CD4-positive, CD25-positive, alpha-beta regulatory T cell (primary cell): Measurements from ENCODE around the gene CACNB4. TPM values are rescaled to one million over a fixed set of nuclear protein-coding genes. Genes with fewer than 3 reads are reported as not detected.

Experiments
- ATAC-seq, 2 donors: fragments of 150-1000 bp; cut with Tn5 transposase; one replicate each; pipeline ENCODE4 v1.10.0; 2021; ENCODE audit warnings: low read depth in 2 of 2, moderate number of reproducible peaks in 2 of 2, moderate library complexity in 1 of 2
- DNase-seq, 3 donors: peaks; one replicate each; pipeline versions ENCODE4 v3.0.0 to v3.0.0-alpha.2; 2012 to 2022; ENCODE audit warnings: mixed read lengths in 1 of 3
- H3K27ac ChIP-seq: one replicate; pipeline ENCODE4 v1.7.0; 2013; ENCODE audit warnings: mild to moderate bottlenecking, low read length; ENCODE audit not compliant: insufficient read depth, poor library complexity, severe bottlenecking
- H3K27me3 ChIP-seq: one replicate; pipeline ENCODE4 v1.7.0; 2013; ENCODE audit warnings: low read length; ENCODE audit not compliant: control insufficient read depth, insufficient read depth
- H3K36me3 ChIP-seq: one replicate; pipeline ENCODE4 v1.7.0; 2013; ENCODE audit warnings: mild to moderate bottlenecking, low read length, moderate library complexity; ENCODE audit not compliant: control insufficient read depth, insufficient read depth
- H3K4me1 ChIP-seq: 2 replicates; pipeline ENCODE4 v1.7.0; 2013; ENCODE audit warnings: mild to moderate bottlenecking, low read length; ENCODE audit not compliant: insufficient read depth, control insufficient read depth, poor library complexity, severe bottlenecking
- H3K4me3 ChIP-seq: one replicate; pipeline ENCODE4 v1.7.0; 2013; ENCODE audit warnings: low read depth, mild to moderate bottlenecking, low read length, moderate library complexity
- H3K9me3 ChIP-seq, 2 experiments: 1 replicate in 1 of 2; 2 replicates in 1 of 2; pipeline ENCODE4 v1.7.0; 2013; ENCODE audit warnings: low read length in 2 of 2, mild to moderate bottlenecking in 1 of 2, moderate library complexity in 1 of 2; ENCODE audit not compliant: control insufficient read depth in 2 of 2
- H3K27ac Mint-ChIP-seq, 3 donors: one replicate each; pipeline ENCODE4 v1.8.0; 2020 to 2022; ENCODE audit warnings: mild to moderate bottlenecking in 3 of 3, mixed read lengths in 3 of 3, moderate library complexity in 2 of 3
- H3K27me3 Mint-ChIP-seq: one replicate; pipeline ENCODE4 v1.8.0; 2022; ENCODE audit warnings: mild to moderate bottlenecking, mixed read lengths
- H3K36me3 Mint-ChIP-seq: one replicate; pipeline ENCODE4 v1.8.0; 2020; ENCODE audit warnings: mixed read lengths
- H3K4me1 Mint-ChIP-seq, 4 donors: one replicate each; pipeline ENCODE4 v1.8.0; 2020 to 2022; ENCODE audit warnings: mixed read lengths in 4 of 4, mild to moderate bottlenecking in 1 of 4
- H3K4me3 Mint-ChIP-seq, 4 donors: one replicate each; pipeline ENCODE4 v1.8.0; 2020 to 2022; ENCODE audit warnings: mild to moderate bottlenecking in 4 of 4, mixed read lengths in 4 of 4, moderate library complexity in 3 of 4
- H3K9me3 Mint-ChIP-seq, 7 donors: one replicate each; pipeline ENCODE4 v1.8.0; 2020 to 2022; ENCODE audit warnings: mixed read lengths in 7 of 7, mild to moderate bottlenecking in 3 of 7, moderate library complexity in 2 of 7
- polyA plus RNA-seq, 4 donors: library from polyadenylated mRNA; unstranded; fragments of 300-500 nt; fragmentation: Illumina TruSeq; gene quantifications; one replicate each; pipeline ENCODE4 v1.2.3, GENCODE V29; 2021
- total RNA-seq: library from RNA; stranded (reverse); gene quantifications from one replicate; pipeline ENCODE4 v1.2.3, GENCODE V29; 2022

The CACNB4 gene
- total RNA-seq (0.30 TPM), polyA plus RNA-seq (not detected)

DNA sequence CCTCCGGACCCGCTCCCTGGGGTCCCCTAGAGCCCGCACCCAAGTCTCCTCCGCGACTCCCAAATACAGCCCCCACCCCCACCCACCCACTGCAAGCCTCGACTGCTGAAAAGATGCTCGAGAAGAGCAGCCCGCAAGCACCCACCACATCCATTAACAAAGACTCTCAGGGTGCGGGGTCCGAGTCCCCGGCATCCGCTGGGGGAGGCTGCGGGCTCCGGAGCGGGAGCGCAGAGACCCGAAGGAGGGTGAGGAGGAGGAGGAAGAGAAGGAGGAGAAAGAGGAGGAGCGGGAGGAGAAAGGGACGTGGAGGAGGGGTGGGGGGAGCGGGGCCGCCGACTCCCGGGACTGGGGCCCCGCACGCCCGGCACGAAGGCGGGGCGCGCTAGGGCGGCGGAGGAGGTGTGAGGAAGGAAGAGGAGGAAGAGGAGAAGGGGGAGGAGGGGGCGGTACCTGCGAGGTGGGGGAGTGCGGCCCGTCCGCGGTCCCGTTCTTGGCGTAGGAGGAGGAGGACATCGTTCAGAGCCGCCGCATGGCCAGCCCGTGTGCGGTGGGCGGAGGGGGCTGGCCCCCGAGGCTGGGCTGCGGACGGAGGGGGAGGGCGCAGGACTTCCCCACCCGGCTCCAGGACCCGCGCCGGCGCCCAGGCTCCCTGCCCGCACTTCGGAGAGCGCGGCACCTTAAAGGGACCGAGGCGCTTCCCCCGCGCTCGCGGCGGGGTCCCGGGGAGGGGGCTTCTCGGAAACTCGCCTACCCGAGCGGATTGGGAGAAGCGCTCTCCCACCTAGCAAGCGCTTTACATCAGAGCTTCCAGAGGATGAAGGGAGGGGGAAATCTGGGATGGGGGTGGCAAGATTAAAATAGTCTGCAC, at the start of gene CACNB4:
CACNB4 (minus strand) TSS at position 549 of the 871 bp plus-strand sequence.
- Histone ChIP-seq H3K9me3 (no peaks in the 10 kb centered on the region), H3K4me3 (peak within 1 kb of the TSS; percentile 26), H3K27me3 (peaks cover 55% of the 10 kb centered on the region), H3K36me3 (no peaks in the 10 kb centered on the region), H3K4me1 (peaks cover 19% of the 10 kb centered on the region), H3K27ac (no peak within 1 kb of the TSS)
- Mint-ChIP-seq H3K36me3 (no peaks in the 10 kb centered on the region), H3K27me3 (peaks cover 72% of the 10 kb centered on the region), H3K27ac (no peak within 1 kb of the TSS), H3K4me3 (peak within 1 kb of the TSS; percentile 81 to 85 (median 83)), H3K9me3 (no peaks in the 10 kb centered on the region), H3K4me1 (peaks cover 0 to 18% (median 9%) of the 10 kb centered on the region in 4 donors)
- ATAC-seq (peak in 1 of 2 donors; percentile 31), DNase-seq (no peak)

DNA sequence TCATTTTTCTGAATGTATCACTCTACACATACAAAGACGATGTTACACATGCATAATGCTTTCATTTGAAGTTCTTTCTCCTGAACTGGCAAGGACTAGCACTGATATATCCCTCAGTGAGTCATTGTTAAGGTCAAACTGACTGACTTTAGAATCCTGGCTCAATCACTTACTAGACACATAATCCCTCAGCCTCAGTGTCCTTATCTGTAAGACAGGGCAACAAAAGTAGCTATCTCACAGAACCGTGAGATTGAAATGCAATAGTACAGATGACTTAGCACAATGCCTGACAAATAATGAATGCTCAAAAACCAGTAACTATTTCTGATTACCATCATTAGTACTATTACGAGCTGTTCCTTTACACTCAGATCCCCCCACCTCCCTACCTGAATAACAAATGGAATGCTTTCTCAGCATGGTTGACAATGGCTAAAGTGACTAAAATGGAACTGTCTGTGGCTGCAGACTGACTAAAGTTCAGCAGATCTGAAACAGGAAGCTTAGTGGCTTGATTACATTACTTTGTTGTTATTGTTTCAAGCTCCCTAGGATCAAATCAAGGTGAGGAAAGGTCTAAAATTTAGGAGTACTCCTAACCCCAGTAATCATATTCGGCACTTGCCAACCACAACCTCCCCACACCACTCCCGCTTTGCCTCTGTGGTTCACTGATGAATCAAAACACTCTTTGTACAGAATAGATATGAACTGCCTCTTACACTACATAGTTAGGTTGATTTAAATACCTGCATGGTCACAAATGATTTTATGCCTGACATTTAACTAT, 35.8 kb upstream of the CACNB4 start:
- Histone ChIP-seq H3K4me3 (no peak overlapping the region), H3K4me1 (peaks cover 4% of the 10 kb centered on the region), H3K27ac (no peak overlapping the region), H3K9me3 (no peaks in the 10 kb centered on the region), H3K36me3 (peaks cover 11% of the 10 kb centered on the region), H3K27me3 (no peaks in the 10 kb centered on the region)
- H3K9me3 Mint-ChIP-seq = peaks cover 0 to 2% (median 0%) of the 10 kb centered on the region in 7 donors
- H3K27ac Mint-ChIP-seq = peak overlapping the region; percentile 21 to 57 (median 39)
- DNase-seq = peak in 1 of 3 donors; percentile 27
- H3K27me3 Mint-ChIP-seq = no peaks in the 10 kb centered on the region
- H3K36me3 Mint-ChIP-seq = peaks cover 24% of the 10 kb centered on the region
- H3K4me1 Mint-ChIP-seq = peaks cover 10 to 18% (median 15%) of the 10 kb centered on the region in 4 donors
- no peak overlapping the region for H3K4me3 Mint-ChIP-seq
- ATAC-seq = no peak

DNA sequence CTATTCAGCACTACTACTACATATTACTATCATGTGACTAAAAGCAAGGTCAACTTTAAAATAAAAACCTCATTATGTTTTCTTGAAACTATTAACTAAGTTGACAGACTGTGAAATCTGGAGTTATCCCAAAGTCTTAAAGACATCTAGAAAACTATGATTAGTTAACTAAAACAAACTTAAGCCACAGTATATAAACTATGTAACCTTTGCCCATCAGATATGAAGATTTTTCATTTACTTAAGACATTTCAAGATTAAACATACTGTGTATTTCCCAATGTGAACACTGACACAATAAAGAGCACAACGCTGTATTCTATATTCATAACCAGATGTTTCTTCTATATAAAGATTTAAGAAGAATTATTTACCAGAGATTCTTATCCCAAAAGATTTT, 33.5 kb upstream of the CACNB4 start:
- DNase-seq = no peak
- no peak overlapping the region for H3K4me3 ChIP-seq
- Mint-ChIP-seq H3K27ac (peak overlapping the region in 1 of 3 donors; percentile 1), H3K4me3 (no peak overlapping the region), H3K4me1 (peaks cover 10 to 18% (median 15%) of the 10 kb centered on the region in 4 donors), H3K36me3 (peaks cover 15% of the 10 kb centered on the region), H3K27me3 (no peaks in the 10 kb centered on the region), H3K9me3 (no peaks in the 10 kb centered on the region)
- H3K27ac ChIP-seq = no peak overlapping the region
- ATAC-seq = no peak
- peaks cover 19% of the 10 kb centered on the region for H3K36me3 ChIP-seq
- H3K4me1 ChIP-seq = peaks cover 4% of the 10 kb centered on the region
- H3K9me3 ChIP-seq = no peaks in the 10 kb centered on the region
- H3K27me3 ChIP-seq = no peaks in the 10 kb centered on the region

DNA sequence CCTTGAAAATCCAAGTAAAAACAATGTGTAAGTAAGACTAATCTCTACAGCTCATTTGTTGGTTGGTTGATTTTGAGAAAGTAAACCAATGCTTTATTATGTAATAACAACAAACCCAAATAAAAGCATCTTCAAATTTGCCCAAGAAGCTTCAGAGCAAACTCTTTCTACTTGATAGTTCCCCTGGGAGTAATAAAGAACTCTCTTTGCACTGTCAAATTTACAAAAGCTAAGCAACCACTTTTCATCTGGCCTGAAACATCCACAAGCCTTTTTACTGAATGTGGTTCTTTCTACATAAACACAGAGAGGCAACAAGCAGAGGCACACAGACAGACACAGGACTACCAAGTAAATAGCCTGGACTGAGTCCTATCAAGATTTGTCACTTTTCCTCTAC, 28.8 kb upstream of the CACNB4 start:
- Mint-ChIP-seq H3K4me3 (no peak overlapping the region), H3K36me3 (peaks cover 26% of the 10 kb centered on the region), H3K27ac (peak overlapping the region in 1 of 3 donors; percentile 32), H3K4me1 (peaks cover 0 to 21% (median 4%) of the 10 kb centered on the region in 4 donors), H3K9me3 (no peaks in the 10 kb centered on the region), H3K27me3 (no peaks in the 10 kb centered on the region)
- no peaks in the 10 kb centered on the region for H3K4me1 ChIP-seq
- no peak overlapping the region for H3K4me3 ChIP-seq
- no peak overlapping the region for H3K27ac ChIP-seq
- H3K9me3 ChIP-seq = no peaks in the 10 kb centered on the region
- H3K36me3 ChIP-seq = peaks cover 39% of the 10 kb centered on the region
- H3K27me3 ChIP-seq = no peaks in the 10 kb centered on the region
- ATAC-seq (no peak), DNase-seq (no peak)

DNA sequence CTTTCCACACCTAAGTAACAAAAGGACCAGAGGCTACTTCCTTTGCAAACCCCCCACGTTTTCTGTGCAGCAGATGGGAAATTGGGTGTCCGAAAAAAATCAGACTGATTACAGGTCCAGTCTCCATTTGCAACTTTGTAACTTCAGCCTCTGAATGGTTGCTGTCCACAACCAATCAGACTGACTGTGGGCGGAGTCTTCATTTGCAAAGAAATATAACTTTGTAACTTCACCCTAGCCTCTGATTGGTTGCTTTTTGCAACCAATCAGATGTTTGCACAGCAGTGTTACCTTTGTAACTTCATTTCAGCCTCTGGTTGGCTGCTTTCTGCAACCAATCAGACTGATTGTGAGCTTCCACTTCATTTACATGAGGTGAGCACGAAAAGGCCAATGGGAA, 27.8 kb upstream of the CACNB4 start:
- Histone ChIP-seq H3K4me1 (no peaks in the 10 kb centered on the region), H3K36me3 (peaks cover 42% of the 10 kb centered on the region), H3K27me3 (no peaks in the 10 kb centered on the region), H3K4me3 (no peak overlapping the region), H3K27ac (no peak overlapping the region), H3K9me3 (no peaks in the 10 kb centered on the region)
- Mint-ChIP-seq H3K9me3 (no peaks in the 10 kb centered on the region), H3K27me3 (no peaks in the 10 kb centered on the region), H3K36me3 (peaks cover 20% of the 10 kb centered on the region), H3K27ac (no peak overlapping the region), H3K4me3 (no peak overlapping the region), H3K4me1 (peaks cover 0 to 16% (median 0%) of the 10 kb centered on the region in 4 donors)
- ATAC-seq (no peak), DNase-seq (peak in 1 of 3 donors; percentile 9)

DNA sequence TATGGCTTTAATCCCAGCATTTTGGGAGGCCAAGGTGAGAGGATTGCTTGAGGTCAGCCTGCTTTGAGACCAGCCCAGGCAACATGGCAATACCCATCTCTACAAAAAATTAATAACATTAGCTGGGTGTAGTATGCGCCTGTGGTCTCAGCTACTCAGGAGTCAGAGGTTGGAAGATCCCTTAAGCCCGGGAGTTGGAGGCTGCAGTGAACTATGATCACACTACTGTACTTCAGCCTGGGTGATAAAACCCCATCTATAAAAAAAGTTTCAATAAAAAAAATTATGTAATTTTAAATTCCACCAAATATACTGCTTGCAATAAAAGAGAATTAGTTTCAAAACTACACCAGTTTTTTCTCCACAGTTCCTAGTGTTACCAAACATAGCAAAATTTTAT, 23.3 kb upstream of the CACNB4 start:
- Histone ChIP-seq H3K27me3 (no peaks in the 10 kb centered on the region), H3K36me3 (peaks cover 37% of the 10 kb centered on the region), H3K4me3 (no peak overlapping the region), H3K27ac (no peak overlapping the region), H3K4me1 (no peaks in the 10 kb centered on the region), H3K9me3 (no peaks in the 10 kb centered on the region)
- H3K4me3 Mint-ChIP-seq = no peak overlapping the region
- no peak for DNase-seq
- ATAC-seq = no peak
- H3K9me3 Mint-ChIP-seq = no peaks in the 10 kb centered on the region
- no peaks in the 10 kb centered on the region for H3K27me3 Mint-ChIP-seq
- H3K4me1 Mint-ChIP-seq = peaks cover 0 to 10% (median 0%) of the 10 kb centered on the region in 4 donors
- H3K36me3 Mint-ChIP-seq = peaks cover 19% of the 10 kb centered on the region
- no peak overlapping the region for H3K27ac Mint-ChIP-seq

DNA sequence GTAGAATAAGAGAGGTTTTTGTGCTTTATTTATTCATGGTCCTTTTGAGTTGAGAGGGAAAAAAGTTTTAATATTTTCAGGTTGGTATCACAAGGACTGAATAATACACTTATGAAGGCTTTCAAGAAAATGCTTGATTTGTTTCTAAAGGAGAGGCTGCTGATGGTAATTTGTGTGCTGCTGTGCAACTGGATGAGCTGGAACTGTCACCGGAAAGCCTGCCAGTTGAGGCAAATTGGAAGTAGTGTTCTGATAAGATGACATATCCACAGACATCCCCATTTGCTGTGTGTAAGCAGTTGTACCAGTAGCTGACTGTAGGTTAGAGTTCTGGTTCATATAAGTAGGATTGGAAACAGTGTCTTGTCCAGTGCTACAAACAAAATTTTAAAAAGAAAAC, 21.6 kb upstream of the CACNB4 start:
- peaks cover 0 to 8% (median 0%) of the 10 kb centered on the region in 4 donors for H3K4me1 Mint-ChIP-seq
- Histone ChIP-seq H3K36me3 (peaks cover 35% of the 10 kb centered on the region), H3K4me3 (no peak overlapping the region), H3K27ac (no peak overlapping the region), H3K4me1 (no peaks in the 10 kb centered on the region), H3K27me3 (no peaks in the 10 kb centered on the region), H3K9me3 (no peaks in the 10 kb centered on the region)
- no peak overlapping the region for H3K27ac Mint-ChIP-seq
- no peaks in the 10 kb centered on the region for H3K27me3 Mint-ChIP-seq
- H3K9me3 Mint-ChIP-seq = no peaks in the 10 kb centered on the region
- ATAC-seq (no peak), DNase-seq (no peak)
- H3K36me3 Mint-ChIP-seq = peaks cover 23% of the 10 kb centered on the region
- H3K4me3 Mint-ChIP-seq = no peak overlapping the region
